Hematopoietic multipotent progenitor cell (in vitro differentiated cells): ENCODE measurements around the gene UBA1. TPM values are rescaled to one million over a fixed set of nuclear protein-coding genes. Genes with fewer than 3 reads are reported as not detected.

Experiments used
- DNase-seq, 3 donors: peaks; one replicate each; pipeline ENCODE4 v3.0.0-alpha.2; 2011 to 2015; ENCODE audit warnings: low read depth in 2 of 3, low spot score in 2 of 3
- total RNA-seq: library from RNA; depleted of rRNA; stranded (reverse); fragments of >200 nt; gene quantifications from one replicate; pipeline ENCODE4 v1.2.3, GENCODE V29; 2012

The UBA1 gene
- total RNA-seq, 1 donor: 224 TPM

- no peak for DNase-seq
Measured at GRCh38 chrX:47210661-47211425, 17.2 kb downstream of the UBA1 start.

GRCh38 chrX:47212381-47213293 is 19.0 kb downstream of the UBA1 start:
- DNase-seq: no peak

- no peak for DNase-seq
Measured at GRCh38 chrX:47214435-47215077, 20.9 kb downstream of the UBA1 start.

GRCh38 chrX:47215291-47215900 is 21.8 kb downstream of the UBA1 start:
- no peak for DNase-seq

GRCh38 chrX:47216393-47216925 is 22.8 kb downstream of the UBA1 start:
- DNase-seq: no peak

- DNase-seq: peak in 2 of 3 donors; percentile 18 to 48
Measured at GRCh38 chrX:47217121-47217851, 23.7 kb downstream of the UBA1 start.

- DNase-seq: peak; percentile 93 to 99 (median 96)
Measured at GRCh38 chrX:47217852-47218279, 24.2 kb downstream of the UBA1 start.

- DNase-seq: peak; percentile 81 to 95 (median 81)
Measured at GRCh38 chrX:47218280-47218919, 24.8 kb downstream of the UBA1 start, which contains the start of gene CDK16. Gene CDK16, plus strand, starts transcription at chrX:47218681. Its CDS starts 4,877 bp downstream, at chrX:47223558.

GRCh38 chrX:47218920-47219815 is 25.5 kb downstream of the UBA1 start:
- DNase-seq: peak in 2 of 3 donors; percentile 36 to 50

GRCh38 chrX:47221756-47222155 is 28.1 kb downstream of the UBA1 start:
- DNase-seq: no peak

- DNase-seq: peak in 2 of 3 donors; percentile 50 to 59
Measured at GRCh38 chrX:47222751-47223350, 29.2 kb downstream of the UBA1 start.

GRCh38 chrX:47223476-47224250 is 30.0 kb downstream of the UBA1 start:
- DNase-seq: no peak

- DNase-seq: no peak
Measured at GRCh38 chrX:47224266-47224895, 30.8 kb downstream of the UBA1 start.

- DNase-seq: no peak
Measured at GRCh38 chrX:47224896-47225290, 31.3 kb downstream of the UBA1 start.

- DNase-seq: no peak
Measured at GRCh38 chrX:47226071-47226470, 32.4 kb downstream of the UBA1 start.

- no peak for DNase-seq
Measured at GRCh38 chrX:47226531-47227333, 33.1 kb downstream of the UBA1 start.
